NCI-H82 (cell line): ENCODE data around the gene PDE3B.

Experiments used
- DNase-seq: peaks from one replicate; lab custom pipeline; 2025; lab: John Stamatoyannopoulos, UW

The PDE3B gene

DNA sequence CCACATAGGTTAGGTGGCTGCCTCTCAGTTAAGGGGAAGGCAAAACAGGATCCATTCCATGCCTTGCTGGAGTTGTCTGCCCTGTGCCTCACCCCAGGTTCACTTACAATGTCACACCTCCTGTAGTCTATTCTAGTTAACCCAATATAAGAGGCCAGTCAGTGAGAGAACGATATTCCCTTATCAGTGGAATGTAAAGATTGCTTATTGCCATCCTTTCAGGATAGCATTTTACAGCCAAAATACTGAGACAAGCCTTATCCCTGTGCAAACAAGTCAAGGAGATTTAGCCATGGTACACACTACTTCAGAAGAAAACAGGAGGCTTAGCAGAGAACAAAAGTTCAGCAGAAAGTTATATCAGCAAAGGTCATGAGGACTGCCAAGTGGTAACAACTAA is 242.9 kb downstream of the PDE3B start:
- no peak for DNase-seq

DNA sequence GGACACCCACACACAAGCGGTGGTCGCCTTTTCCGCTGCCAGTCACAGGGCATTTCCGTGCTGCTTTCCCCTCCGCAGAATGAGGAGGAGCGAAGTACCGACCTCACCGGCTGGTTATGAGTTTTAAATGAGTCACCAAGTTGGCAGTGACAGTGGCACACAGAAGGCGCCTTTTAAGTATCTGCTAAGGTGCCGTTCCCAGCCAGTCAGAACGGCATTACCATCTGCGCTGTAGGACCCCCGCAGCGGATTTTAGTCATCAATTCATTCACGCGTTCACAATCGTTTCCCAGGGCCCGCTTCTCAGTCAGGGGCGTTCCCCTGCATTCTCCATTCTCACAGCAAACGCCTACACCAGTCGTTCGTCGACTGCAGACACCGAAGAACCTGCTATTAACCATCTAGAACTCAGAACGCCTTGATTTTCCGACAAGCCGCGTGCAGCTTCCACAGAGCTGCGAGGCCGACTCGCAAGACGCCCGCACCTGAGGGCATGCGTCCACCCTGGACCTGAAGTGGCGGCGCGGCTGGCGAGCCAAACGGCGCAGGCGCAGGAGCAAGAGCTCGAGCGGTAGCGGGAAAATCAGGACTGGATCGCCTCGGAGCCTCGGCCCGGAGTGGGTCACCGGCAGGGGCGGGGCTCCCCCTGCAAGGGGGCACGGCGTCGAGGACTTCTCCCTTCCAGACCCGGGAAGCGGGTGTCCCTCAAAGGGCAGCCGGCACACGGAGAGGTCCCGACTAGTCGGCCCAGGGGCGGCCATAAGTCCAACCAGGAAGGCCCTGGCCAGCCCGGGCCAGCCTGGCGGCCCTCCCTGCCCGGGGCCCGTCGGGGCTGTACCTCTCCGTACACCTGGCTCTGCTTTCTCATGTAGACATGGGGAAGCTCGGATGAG is 247.8 kb downstream of the PDE3B start:
- peak; percentile 88 for DNase-seq

DNA sequence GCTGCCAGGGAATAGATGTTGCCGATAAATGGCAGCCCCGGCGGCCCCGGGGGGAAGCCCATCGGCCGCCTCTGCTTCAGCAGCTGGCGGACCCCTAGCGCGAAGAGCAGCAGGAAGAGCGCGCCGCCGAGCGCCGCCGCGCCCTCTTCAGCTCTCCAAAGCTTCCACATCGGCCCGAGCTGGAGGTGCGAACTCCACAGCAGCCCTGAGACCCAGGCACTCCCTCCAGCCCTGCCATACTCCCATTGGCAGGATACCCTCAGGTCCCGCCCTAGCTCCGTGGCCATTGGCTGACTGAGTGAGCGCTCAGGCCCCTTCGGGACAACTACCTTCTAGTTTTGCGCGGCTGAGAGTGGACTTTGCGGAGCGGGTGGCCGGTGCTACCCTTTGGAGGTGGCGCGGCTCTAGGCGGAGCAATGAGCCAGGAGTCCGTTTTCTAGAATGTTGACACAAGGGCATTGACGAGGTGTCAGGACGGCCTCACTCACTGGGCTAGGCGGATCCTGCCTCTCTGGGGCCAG is 248.5 kb downstream of the PDE3B start, which contains the start of gene CYP2R1:
Gene CYP2R1, minus strand, starts transcription at position 196 of the 521 bp plus-strand sequence. Its CDS starts 26 bp downstream, at position 170.
- peak; percentile 94 for DNase-seq

DNA sequence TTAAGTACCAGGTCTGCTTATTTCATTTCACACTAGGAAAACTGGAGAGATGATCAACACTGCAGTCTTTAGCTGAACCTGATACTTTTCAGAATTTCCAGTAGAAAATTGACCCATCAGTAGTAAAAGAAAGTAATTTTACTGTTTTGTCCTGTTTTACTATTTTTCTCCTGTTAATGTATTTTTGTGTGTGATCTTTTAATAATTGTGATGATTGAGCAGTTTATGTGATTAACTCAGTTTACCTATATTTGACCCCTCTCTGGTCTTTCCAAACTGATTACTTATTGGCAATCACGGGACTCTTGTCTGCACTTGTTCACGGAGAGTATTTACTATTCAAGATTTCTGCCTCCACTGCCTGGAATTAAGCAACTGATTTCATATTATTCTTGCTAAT is 249.0 kb downstream of the PDE3B start:
- DNase-seq, result no peak

DNA sequence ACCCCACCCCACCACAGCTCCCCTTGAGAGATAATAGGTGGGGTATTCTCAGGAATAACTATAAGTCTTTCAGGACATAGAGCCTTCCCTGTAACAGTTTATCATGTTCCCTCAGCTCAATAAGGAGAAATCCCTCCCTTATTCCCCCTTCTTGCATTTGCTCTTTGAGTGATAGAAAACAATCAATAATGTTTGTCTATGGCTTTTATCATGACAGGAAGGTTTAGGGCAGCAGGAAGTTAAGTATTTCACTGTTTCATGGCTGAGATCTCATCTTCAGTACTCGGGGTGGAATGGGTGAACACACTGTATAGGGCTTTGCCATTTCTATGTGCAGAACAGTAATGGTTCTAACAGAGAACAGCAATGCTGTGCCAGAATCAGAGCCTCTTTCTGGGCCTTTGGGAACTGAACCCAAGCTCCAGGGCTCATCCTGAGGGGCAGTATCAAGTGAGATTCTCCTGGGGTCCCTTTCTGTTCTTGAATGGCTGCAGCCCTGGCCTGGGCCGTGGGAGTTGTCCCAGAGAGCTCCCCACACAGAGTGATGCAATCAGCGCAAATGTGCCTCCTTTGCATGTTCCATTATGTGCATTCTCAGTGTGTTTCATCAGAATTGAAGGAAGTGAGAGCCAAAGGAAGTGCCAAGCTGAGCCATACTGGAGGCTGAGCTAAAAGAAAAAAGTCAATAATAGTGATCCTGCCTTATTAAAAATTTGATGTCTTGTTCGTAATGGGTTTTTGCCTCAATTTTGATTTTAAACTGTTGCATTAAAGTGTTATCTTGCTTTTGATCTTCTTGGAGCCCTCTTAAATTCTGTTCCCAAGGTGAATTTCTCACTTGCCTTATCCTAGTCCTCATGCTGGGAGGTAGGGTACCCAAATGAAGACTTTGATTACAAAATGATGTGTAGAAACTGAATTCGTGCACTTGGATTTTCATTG is 251.3 kb downstream of the PDE3B start:
- no peak for DNase-seq

DNA sequence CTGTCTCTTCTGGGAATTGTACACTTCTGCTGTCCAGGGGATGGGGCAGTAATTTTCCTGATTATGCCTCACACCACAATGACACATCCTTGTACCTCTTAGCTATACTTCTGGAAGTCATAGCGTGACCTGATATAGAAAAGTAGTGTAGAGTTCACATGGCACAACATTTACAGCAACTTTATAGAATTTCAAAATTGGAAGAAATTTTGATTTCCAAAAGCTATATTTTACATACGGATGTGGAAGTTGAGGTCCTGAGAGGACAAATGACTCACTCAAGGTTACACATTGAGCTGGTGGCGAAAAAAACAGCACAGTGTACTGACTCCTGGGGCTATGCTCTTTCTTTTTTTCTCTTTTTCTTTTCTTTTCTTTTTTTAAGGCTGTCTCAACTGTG is 254.8 kb downstream of the PDE3B start:
- no peak for DNase-seq

DNA sequence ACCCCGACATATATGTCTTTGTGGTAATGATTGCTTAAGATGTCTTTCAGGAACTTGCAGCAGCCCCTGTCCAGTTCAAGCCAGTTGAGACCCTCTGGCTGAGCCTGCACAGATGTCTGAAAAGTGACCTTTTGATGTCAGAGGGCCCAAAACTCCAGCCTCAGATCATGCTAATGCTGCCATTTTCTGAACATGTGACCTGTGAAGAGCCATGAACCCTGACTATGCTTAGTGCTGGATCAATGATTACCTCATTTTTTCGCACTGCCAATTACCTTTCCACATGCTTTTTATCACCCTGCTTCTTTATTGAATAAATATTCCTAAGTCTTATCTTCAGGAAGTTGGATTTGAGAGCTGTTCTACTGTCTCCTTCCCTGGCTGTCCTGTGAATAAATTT is 255.3 kb downstream of the PDE3B start:
- DNase-seq, result no peak

DNA sequence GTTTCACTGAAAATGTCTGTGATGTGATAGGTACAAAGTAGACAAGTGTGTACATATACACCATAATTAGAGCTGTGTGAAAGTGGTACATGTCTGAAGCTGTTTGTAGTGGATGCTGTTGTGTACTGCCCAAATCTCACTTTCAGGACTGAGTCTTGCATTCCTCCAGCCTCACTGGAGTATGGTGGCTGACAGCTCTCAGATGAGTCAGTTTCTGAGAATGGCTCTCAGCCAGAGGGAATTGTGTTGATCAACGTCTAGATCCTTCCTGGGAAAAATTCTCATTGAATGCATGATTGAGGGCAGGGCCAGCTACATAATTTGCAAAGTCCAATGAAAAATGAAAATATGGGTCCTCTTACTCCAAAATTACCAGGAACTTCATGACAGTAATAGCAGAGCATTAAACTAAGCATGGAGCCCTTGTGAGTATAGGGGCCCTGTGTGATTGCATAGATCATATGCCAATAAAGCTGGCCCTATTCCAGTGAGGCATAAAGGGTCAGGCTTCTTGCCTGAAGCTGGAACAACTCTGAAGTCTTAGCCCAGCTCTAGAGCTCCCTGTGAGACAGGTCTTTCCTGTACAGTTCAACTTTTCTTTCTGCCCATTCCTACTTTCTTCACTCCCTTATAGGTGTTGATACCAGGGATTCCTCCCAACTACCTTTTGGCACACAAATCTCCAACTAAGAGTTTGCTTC is 259.2 kb downstream of the PDE3B start:
- DNase-seq, result no peak

DNA sequence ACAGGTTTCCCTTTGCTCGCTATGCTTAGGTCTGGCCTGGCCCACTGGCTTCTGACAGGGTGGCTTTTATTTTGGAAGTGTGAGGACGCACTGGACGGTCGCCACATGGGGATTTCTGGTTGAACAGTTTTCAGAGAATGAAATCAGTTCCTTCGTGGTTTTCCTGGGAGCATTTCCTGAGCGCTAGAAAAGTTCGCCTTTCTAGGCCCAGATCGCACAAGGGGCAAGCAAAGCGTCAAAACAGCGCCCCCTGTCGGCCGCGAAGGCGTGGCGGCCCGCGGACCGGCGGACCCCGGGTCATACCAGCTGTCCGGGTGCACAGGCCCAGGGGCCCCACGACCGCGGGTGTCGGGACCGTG is 261.1 kb downstream of the PDE3B start:
- DNase-seq, result no peak

DNA sequence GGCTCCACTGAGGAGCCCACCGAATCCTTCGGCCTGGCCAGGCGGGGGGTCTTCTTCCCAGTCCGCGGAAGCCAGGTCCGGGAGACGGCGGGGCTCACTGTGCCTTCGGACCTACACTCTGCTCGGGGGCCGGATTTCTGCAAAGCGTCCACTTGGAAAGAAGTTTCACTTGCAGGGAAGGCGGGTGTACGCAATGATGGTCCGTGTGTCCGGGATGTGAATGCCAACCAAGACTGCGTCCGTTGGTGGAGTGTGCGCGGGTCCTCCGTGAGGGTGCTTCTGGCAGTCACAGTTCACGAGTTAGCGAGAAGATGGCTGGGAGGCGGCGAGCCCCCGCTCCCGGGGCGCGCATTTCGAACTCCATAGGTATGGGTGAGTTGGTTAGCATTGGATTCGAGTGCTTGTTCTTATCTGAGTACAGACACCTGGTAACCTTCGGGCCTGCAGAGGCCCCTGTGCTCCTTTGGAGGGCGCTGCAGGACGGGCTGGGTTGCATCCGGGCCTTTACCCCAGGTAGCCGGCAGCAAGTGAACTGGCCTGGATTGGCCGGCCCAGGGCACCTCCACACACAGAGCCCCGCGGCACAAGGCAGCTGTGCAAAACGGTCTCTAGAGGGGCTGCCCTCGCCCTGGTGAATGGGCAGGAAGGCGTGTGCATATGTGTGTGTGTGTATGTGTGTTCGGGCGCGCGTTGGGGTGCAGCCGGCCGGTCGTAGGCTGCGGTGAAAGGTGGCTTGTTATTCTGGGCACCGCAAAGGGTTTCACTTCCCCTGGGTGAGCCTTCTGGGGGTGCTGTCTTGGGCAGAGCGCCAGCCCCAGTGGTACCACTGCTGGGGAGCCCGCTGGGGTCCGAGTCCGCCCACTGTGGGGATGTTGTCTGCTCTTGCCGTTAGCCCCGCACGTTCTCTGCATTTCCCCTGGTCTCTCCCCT is 261.8 kb downstream of the PDE3B start:
- no peak for DNase-seq

DNA sequence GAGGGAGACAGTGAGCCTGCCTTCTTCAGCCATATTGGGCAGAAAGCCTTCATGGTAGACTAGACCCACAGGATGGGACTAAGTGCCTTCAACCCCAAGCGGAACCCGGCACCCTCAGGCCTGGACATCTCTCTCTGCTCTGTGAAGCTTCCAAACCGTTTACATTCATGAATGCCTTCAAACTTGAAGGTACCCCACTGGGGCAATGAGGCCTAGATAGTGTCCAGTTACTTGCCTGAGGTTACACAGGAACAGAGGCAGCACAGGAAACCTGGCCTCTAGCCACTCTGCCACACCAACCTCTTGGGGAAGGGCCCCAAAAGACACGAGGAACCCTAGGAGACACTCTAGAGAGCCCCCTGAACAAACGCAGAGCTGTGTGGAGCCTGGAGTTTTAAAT is 263.0 kb downstream of the PDE3B start:
- no peak for DNase-seq

DNA sequence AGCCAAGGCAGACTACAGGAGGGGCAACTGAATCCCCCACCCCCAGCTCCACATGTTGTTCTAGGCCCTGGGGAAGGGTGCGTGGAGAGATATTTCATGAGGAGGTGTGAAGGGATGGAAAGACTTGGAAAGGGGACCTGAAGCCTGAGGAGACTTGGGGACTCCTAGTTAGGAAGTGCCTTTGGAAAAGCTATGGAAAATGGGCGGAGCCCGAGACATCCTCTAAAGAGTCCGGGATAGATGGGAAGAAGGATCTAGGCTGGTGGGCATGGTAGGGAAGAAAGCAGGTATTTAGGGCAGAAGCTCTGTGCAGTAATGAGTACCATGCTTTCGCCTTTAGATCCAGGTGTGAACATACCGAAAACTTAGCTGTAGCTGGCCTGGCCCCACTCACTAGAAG is 263.4 kb downstream of the PDE3B start:
- no peak for DNase-seq

DNA sequence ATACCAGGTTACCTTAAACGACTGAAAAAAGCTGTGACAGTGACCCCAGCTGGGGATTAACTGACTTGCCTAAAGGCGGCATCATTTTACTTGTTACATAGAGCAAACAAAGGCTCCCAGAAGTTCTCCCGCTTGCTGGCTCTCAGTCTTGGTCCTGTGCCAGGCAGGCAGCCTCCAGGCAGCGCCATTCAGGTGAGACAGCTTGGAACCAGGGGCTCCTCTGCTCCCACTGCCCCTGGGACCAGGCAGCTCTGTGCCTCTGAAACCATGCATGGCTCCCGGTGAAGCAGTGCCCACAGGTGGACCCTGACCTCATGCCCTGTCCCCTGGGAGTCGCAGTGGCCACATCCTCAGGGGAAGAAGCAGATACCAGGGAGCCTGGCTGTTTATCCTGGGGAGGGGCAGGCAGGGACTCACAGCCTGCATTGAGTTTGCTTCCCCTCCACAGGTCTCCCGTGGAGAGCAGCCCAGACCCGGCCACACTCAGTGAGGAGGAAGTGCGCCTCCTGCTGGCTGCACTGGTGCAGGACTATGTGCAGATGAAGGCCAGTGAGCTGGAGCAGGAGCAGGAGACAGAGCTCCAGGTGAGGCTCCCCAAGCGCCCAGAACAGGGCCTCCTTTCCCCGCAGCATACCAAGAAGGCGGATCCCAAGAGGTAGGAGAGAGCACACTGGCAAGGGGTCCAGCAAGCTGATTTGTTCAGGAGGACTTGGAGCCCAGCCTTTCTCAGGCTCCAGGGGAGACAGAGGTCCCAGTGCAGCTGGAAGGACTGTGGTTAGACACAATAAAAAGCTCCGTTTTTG is 264.0 kb downstream of the PDE3B start:
- DNase-seq, result peak; percentile 75

DNA sequence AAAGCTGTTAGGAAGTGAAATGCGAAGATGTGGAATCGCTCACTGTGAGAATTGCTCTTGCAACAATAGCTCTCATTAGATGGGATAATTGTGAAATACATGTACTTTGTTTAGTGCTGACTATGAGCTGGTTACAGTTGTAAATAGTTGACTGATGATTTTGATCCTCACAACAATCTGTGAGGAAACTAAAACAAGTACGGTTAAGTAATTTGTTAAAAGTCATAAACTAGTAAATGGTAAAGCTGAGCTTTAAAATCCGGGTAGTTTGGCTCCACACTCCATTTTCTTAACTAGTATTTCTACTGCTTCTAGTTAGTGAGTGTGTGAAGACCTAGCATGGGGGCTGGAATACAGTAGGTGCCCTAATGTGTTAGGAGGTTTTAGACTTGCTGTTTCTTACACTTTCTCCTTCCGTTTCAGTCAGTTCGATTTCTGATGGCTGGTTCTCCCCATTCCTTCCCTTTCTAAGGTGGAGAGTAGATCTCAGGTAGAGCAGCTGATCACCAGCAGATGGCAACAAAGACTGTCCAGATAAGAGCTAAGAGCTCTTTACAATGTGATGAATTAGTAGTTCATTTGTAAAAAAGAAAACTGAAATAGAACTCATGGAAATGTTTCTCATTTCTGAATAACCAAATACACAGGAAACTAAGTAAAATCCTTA is 264.7 kb downstream of the PDE3B start:
- peak; percentile 62 for DNase-seq

DNA sequence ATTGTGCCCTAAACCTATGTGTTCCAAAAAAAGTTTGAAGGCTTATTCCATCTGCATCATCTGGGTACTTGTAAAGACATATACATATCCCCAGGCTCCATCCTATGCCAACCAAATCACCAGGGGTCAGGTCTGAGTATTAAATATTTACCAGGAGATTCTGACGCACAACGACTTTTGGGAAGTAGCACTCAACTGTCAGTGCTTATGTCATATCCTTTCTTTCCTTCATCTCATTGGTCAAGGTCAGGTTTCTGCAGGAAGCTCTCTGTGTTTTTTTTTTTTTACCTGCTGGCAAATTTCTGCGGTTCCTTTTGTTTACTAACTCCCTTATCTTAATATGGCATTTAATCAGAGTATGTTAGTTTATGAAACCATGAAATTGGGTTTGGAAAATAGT is 270.9 kb downstream of the PDE3B start:
- no peak for DNase-seq

DNA sequence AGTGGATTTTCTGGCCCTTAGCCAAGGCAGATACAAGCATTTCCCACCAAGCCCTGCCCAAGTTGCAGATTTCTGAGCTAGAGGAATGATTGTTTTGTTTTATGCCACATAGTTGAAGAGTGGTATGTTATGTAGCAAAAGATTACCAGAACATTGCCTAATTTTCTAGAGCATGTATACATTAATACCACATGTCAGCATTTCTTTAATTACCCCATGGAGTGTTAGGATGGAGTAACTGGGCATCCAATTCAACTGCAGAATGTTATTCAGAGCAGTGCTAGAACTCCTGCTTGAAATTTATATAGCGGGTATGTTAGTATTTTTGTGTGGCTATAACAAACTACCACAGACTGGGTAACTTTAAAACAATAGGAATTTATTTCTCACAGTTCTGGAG is 272.8 kb downstream of the PDE3B start:
- DNase-seq, result no peak
